Measurements from ENCODE around the gene KAZN.

Gene KAZN

DNA sequence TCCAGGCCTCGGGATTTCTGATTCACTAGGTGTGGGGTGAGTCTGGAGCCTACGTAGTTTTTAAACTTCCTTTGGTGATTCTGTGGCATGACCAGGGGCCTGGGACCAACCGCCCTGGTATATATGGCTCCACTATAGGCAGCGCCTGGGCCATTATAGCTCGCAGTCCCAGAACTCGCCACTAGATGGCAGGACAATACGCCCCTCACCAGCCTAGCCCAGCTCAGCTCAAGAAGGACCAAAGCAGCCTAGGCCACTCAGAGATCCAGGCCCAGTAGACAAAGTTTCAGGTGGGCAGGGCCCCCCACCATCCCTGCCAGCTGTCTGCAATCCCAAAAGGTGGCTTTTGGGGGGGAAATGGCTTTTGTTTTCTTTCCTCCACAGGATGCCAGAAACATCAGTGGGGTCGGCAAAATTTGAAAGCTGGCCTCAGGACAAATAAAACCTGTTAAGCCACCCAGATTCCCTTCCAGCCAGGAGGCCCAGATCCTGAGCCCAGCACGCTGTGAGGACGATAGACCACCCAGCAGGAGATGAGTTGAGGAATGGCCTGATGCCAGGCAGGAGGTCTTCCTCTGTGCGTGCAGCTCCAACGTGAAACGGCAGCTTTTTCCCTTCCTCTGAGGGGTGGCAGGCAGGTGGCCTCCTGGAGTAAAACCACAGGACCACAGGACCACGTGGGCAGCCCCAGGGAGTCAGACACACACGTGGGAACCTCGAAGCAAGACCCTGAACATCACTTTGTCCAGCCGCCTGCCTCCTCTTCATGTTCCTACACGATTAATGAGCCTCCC lies 530.2 kb downstream of the KAZN start:
- ChIA-PET CTCF (interaction anchor here (0.6 to 5.1 kb wide), 32 partner anchors 9 to 498 kb away, joined by 3 to 73 read pairs (median 4); no protein-coding TSS in a partner anchor), POLR2A (interaction anchor here (1.0 to 1.3 kb wide), 2 partner anchors 23 to 144 kb away, joined by 3 to 6 read pairs; no protein-coding TSS in a partner anchor)
- no peak for TF ChIP-seq ZNF140 (tag by site-specific recombination; IDR thresholded peaks at IDR 0.05)
- peak; percentile 76 for TF ChIP-seq ZNF654 (tag by site-specific recombination; IDR thresholded peaks at IDR 0.05; ENCODE audit: low read depth)
- TF ChIP-seq ZNF660 (tag by site-specific recombination; IDR thresholded peaks at IDR 0.05), result peak; percentile 43; the same call in 1 of the 2 replicates
- TF ChIP-seq, protein P1, sequence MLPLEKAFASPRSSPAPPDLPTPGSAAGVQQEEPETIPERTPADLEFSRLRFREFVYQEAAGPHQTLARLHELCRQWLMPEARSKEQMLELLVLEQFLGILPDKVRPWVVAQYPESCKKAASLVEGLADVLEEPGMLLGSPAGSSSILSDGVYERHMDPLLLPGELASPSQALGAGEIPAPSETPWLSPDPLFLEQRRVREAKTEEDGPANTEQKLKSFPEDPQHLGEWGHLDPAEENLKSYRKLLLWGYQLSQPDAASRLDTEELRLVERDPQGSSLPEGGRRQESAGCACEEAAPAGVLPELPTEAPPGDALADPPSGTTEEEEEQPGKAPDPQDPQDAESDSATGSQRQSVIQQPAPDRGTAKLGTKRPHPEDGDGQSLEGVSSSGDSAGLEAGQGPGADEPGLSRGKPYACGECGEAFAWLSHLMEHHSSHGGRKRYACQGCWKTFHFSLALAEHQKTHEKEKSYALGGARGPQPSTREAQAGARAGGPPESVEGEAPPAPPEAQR (tag by site-specific recombination; IDR thresholded peaks at IDR 0.05), result no peak
- TF ChIP-seq, protein P2, sequence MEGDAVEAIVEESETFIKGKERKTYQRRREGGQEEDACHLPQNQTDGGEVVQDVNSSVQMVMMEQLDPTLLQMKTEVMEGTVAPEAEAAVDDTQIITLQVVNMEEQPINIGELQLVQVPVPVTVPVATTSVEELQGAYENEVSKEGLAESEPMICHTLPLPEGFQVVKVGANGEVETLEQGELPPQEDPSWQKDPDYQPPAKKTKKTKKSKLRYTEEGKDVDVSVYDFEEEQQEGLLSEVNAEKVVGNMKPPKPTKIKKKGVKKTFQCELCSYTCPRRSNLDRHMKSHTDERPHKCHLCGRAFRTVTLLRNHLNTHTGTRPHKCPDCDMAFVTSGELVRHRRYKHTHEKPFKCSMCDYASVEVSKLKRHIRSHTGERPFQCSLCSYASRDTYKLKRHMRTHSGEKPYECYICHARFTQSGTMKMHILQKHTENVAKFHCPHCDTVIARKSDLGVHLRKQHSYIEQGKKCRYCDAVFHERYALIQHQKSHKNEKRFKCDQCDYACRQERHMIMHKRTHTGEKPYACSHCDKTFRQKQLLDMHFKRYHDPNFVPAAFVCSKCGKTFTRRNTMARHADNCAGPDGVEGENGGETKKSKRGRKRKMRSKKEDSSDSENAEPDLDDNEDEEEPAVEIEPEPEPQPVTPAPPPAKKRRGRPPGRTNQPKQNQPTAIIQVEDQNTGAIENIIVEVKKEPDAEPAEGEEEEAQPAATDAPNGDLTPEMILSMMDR (tag by site-specific recombination; IDR thresholded peaks at IDR 0.05), result 0 out of 2 replicates have a peak, but pooled peaks have one; percentile 33
- TF ChIP-seq, protein P3, sequence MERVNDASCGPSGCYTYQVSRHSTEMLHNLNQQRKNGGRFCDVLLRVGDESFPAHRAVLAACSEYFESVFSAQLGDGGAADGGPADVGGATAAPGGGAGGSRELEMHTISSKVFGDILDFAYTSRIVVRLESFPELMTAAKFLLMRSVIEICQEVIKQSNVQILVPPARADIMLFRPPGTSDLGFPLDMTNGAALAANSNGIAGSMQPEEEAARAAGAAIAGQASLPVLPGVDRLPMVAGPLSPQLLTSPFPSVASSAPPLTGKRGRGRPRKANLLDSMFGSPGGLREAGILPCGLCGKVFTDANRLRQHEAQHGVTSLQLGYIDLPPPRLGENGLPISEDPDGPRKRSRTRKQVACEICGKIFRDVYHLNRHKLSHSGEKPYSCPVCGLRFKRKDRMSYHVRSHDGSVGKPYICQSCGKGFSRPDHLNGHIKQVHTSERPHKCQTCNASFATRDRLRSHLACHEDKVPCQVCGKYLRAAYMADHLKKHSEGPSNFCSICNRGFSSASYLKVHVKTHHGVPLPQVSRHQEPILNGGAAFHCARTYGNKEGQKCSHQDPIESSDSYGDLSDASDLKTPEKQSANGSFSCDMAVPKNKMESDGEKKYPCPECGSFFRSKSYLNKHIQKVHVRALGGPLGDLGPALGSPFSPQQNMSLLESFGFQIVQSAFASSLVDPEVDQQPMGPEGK (tag by site-specific recombination; IDR thresholded peaks at IDR 0.05), result no peak
- peak; percentile 74; the same call in 1 of the 2 replicates for TF ChIP-seq ZNF2 (tag by site-specific recombination; IDR thresholded peaks at IDR 0.05)
- no peak for TF ChIP-seq ZFP37 (tag by site-specific recombination; IDR thresholded peaks at IDR 0.05)
- TF ChIP-seq ZNF600 (tag by site-specific recombination; IDR thresholded peaks at IDR 0.05), result no peak
- no peak for TF ChIP-seq ZNF292 (tag by site-specific recombination; IDR thresholded peaks at IDR 0.05; ENCODE audit: borderline replicate concordance, low read depth)
- peak; percentile 96 for TF ChIP-seq ZIC2 (tag by site-specific recombination; IDR thresholded peaks at IDR 0.05)
- no peak for TF ChIP-seq EGR2 (tag by site-specific recombination; IDR thresholded peaks at IDR 0.05; ENCODE audit: low read depth)
- no peak for TF ChIP-seq BCL11A (tag by site-specific recombination; IDR thresholded peaks at IDR 0.05; ENCODE audit: low read depth)
- no peak for TF ChIP-seq ZNF23 (tag by site-specific recombination; IDR thresholded peaks at IDR 0.05; ENCODE audit: borderline replicate concordance)
- TF ChIP-seq SP2 (tag by site-specific recombination; IDR thresholded peaks at IDR 0.05), result no peak
- no peak for TF ChIP-seq ZNF521 (tag by site-specific recombination; IDR thresholded peaks at IDR 0.05)
- TF ChIP-seq ZNF548 (tag by site-specific recombination; IDR thresholded peaks at IDR 0.05), result no peak
- TF ChIP-seq, protein P4, sequence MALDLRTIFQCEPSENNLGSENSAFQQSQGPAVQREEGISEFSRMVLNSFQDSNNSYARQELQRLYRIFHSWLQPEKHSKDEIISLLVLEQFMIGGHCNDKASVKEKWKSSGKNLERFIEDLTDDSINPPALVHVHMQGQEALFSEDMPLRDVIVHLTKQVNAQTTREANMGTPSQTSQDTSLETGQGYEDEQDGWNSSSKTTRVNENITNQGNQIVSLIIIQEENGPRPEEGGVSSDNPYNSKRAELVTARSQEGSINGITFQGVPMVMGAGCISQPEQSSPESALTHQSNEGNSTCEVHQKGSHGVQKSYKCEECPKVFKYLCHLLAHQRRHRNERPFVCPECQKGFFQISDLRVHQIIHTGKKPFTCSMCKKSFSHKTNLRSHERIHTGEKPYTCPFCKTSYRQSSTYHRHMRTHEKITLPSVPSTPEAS (tag by site-specific recombination; IDR thresholded peaks at IDR 0.05), result no peak
- H3K36me3 ChIP-seq (ENCODE audit: control insufficient read depth in 2 of 2, insufficient read depth in 1 of 2, low read length in 2 of 2), result no peaks in the 10 kb centered on the region
- H3K9me3 ChIP-seq (ENCODE audit: control insufficient read depth, insufficient read depth, low read depth, low read length), result no peaks in the 10 kb centered on the region
- no peak overlapping the region for H3K27ac ChIP-seq (ENCODE audit: extremely low read depth, low read depth, low read length)
- H3K4me3 ChIP-seq (ENCODE audit: low read depth, low read length), result no peak overlapping the region
- H3K4me1 ChIP-seq (ENCODE audit: control insufficient read depth, insufficient read depth, low read length), result no peaks in the 10 kb centered on the region

DNA sequence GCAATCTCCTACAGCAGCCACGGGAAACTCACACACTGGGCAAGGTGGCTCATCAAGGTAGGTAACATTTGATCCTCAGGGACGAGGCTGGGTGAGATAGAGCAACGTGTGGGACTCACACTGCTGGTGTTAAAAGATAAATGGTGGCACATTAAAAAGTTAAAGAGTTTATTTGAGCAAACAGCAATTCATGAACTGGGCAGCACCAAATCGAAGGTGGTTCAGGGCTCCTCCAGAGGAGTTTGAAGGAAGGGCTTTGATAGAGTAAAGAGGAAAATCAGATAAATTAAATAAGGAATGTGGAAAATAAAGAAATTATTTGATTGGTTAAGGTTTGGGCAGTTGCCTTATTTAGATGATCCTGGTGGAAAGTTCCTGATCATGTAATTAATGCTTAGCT lies 531.5 kb downstream of the KAZN start:
- Histone ChIP-seq H3K4me3 (ENCODE audit: low read depth, low read length) (no peak overlapping the region), H3K27ac (ENCODE audit: extremely low read depth, low read depth, low read length) (no peak overlapping the region), H3K9me3 (ENCODE audit: control insufficient read depth, insufficient read depth, low read depth, low read length) (no peaks in the 10 kb centered on the region), H3K4me1 (ENCODE audit: control insufficient read depth, insufficient read depth, low read length) (no peaks in the 10 kb centered on the region), H3K36me3 (ENCODE audit: control insufficient read depth in 2 of 2, insufficient read depth in 1 of 2, low read length in 2 of 2) (no peaks in the 10 kb centered on the region)
- ChIA-PET CTCF (interaction anchor here (0.8 to 5.1 kb wide), 10 partner anchors 8 to 497 kb away, joined by 3 to 73 read pairs (median 9); no protein-coding TSS in a partner anchor), POLR2A (no interaction called here)
- TF ChIP-seq ZNF121 (tag by site-specific recombination; IDR thresholded peaks at IDR 0.05) (no peak), ZFP41 (tag by site-specific recombination; IDR thresholded peaks at IDR 0.05; ENCODE audit: borderline replicate concordance) (no peak), SCRT1 (tag by site-specific recombination; IDR thresholded peaks at IDR 0.05; ENCODE audit: borderline replicate concordance) (no peak), ZNF777 (tag by site-specific recombination; IDR thresholded peaks at IDR 0.05; ENCODE audit: borderline replicate concordance) (no peak), ZNF155 (tag by site-specific recombination; IDR thresholded peaks at IDR 0.05) (no peak), ZNF521 (tag by site-specific recombination; IDR thresholded peaks at IDR 0.05) (no peak), ZNF169 (tag by site-specific recombination; IDR thresholded peaks at IDR 0.05) (no peak), SETDB1 (IDR thresholded peaks at IDR 0.05; ENCODE audit: insufficient read length, low read length) (peak; percentile 65), MEIS1 (CRISPR knock-in tag; IDR thresholded peaks at IDR 0.05; ENCODE audit: borderline replicate concordance) (no peak)
- TF ChIP-seq, protein P5, sequence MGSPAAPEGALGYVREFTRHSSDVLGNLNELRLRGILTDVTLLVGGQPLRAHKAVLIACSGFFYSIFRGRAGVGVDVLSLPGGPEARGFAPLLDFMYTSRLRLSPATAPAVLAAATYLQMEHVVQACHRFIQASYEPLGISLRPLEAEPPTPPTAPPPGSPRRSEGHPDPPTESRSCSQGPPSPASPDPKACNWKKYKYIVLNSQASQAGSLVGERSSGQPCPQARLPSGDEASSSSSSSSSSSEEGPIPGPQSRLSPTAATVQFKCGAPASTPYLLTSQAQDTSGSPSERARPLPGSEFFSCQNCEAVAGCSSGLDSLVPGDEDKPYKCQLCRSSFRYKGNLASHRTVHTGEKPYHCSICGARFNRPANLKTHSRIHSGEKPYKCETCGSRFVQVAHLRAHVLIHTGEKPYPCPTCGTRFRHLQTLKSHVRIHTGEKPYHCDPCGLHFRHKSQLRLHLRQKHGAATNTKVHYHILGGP (tag by site-specific recombination; IDR thresholded peaks at IDR 0.05), result no peak

Measured in HEK293 (cell line).